Body of pancreas (tissue), 4 donors: ENCODE measurements around the gene HOXB13. TPM values are rescaled to one million over a fixed set of nuclear protein-coding genes. Genes with fewer than 3 reads are reported as not detected.

ENCODE experiments used
- ATAC-seq: fragments of 150-250 bp; one replicate; pipeline ENCODE4 v1.9.1; 2016
- DNase-seq, 4 donors: peaks; one replicate each; pipeline ENCODE4 v3.0.0-alpha.2; 2019
- H3K27ac ChIP-seq, 4 donors: fragments of 200-600 bp; sonication (generic); 1 replicate in 3 of 4; 2 replicates in 1 of 4; pipeline versions ENCODE4 v1.5.1 to v1.6.1; 2016 to 2019; ENCODE audit warnings: mild to moderate bottlenecking in 1 of 4, mixed read lengths in 1 of 4, moderate library complexity in 1 of 4
- H3K27me3 ChIP-seq, 2 donors: fragments of 200-600 bp; sonication (generic); one replicate each; pipeline ENCODE4 v1.6.0; 2016; ENCODE audit warnings: mild to moderate bottlenecking in 1 of 2
- H3K36me3 ChIP-seq, 2 donors: fragments of 200-600 bp; sonication (generic); replicated peaks in 1 of 2; 2 replicates each; pipeline ENCODE4 v1.5.1; 2016; ENCODE audit warnings: low read depth in 2 of 2; ENCODE audit not compliant: insufficient read depth in 1 of 2
- H3K4me1 ChIP-seq: fragments of 200-600 bp; sonication (generic); one replicate; pipeline ENCODE4 v1.6.0; 2016
- H3K4me3 ChIP-seq, 2 donors: fragments of 200-600 bp; sonication (generic); 1 replicate in 1 of 2; 2 replicates in 1 of 2; pipeline ENCODE4 v1.5.1; 2016 to 2019
- H3K9me3 ChIP-seq, 3 donors: fragments of 200-600 bp; sonication (generic); 1 replicate in 2 of 3; 2 replicates in 1 of 3; pipeline ENCODE4 v1.5.1; 2016
- CTCF ChIP-seq, 7 experiments: fragments of 450-650 bp in 4 of 7; fragments of 200-600 bp in 3 of 7; sonication (generic) in 3 of 7; IDR thresholded peaks; one replicate each; pipeline ENCODE4 v1.5.1; 2016 to 2019; ENCODE audit warnings: antibody characterized with exemption in 7 of 7
- POLR2A ChIP-seq, 3 donors: fragments of 450-650 bp; IDR thresholded peaks; one replicate each; pipeline ENCODE4 v1.6.1; 2016; ENCODE audit warnings: antibody characterized with exemption in 3 of 3, mild to moderate bottlenecking in 2 of 3
- WGBS, 2 donors: methylation state at CpG; one replicate each; pipeline ENCODE4 v1.1.5; 2017; 5-methylcytosine and 5-hydroxymethylcytosine counted together
- intact Hi-C: fragments of 100-400 bp; cut with DNase I; formaldehyde crosslinking; loops from one replicate; pipeline ENCODE4 v1.15.1; 2023
- total RNA-seq, 2 donors: library from RNA; depleted of rRNA; stranded (reverse); fragments of >200 nt; gene quantifications; one replicate each; pipeline ENCODE4 v1.1.0, GENCODE V29; 2016

The HOXB13 gene
- total RNA-seq, 2 donors from 2014 or later, result not detected

GRCh38 chr17:48690655-48691054 is 37.9 kb downstream of the HOXB13 start:
- no peaks in the 10 kb centered on the region for H3K27me3 ChIP-seq
- no peaks in the 10 kb centered on the region for H3K9me3 ChIP-seq
- 78 to 81% methylated on average over 5 of the region's 5 CpGs for WGBS, 2 donors
- no peak overlapping the region for H3K4me3 ChIP-seq
- H3K27ac ChIP-seq, result no peak overlapping the region
- H3K36me3 ChIP-seq, result no peaks in the 10 kb centered on the region
- ATAC-seq (no peak), DNase-seq (no peak)
- TF ChIP-seq CTCF (IDR thresholded peaks at IDR 0.05), result no peak
- TF ChIP-seq POLR2A (IDR thresholded peaks at IDR 0.05), result no peak
- no peaks in the 10 kb centered on the region for H3K4me1 ChIP-seq
- intact Hi-C loops, result no loop called here

- Histone ChIP-seq H3K27me3 (no peaks in the 10 kb centered on the region), H3K4me3 (no peak overlapping the region), H3K4me1 (peaks cover 7% of the 10 kb centered on the region), H3K27ac (no peak overlapping the region), H3K36me3 (no peaks in the 10 kb centered on the region), H3K9me3 (no peaks in the 10 kb centered on the region)
- DNase-seq (no peak), ATAC-seq (no peak)
- intact Hi-C loops, result no loop called here
- WGBS, 2 donors, result 82 to 84% methylated on average over 1 of the region's 1 CpG
- TF ChIP-seq POLR2A (IDR thresholded peaks at IDR 0.05) (no peak), CTCF (IDR thresholded peaks at IDR 0.05) (no peak)
These were observed 46.9 kb downstream of the HOXB13 start for GRCh38 chr17:48681609-48682008.

GRCh38 chr17:48679385-48680096 is 49.0 kb downstream of the HOXB13 start:
- WGBS, 2 donors, result 63 to 75% methylated on average over 5 of the region's 5 CpGs
- H3K4me3 ChIP-seq, result no peak overlapping the region
- H3K4me1 ChIP-seq, result peaks cover 7% of the 10 kb centered on the region
- H3K9me3 ChIP-seq, result no peaks in the 10 kb centered on the region
- H3K36me3 ChIP-seq, result no peaks in the 10 kb centered on the region
- intact Hi-C loops, result loop anchor here (5.0 to 10.0 kb wide), 3 partner anchors 105 to 355 kb away; no protein-coding TSS in a partner anchor
- no peak for ATAC-seq
- no peaks in the 10 kb centered on the region for H3K27me3 ChIP-seq
- H3K27ac ChIP-seq, result no peak overlapping the region
- TF ChIP-seq CTCF (IDR thresholded peaks at IDR 0.05) (no peak), POLR2A (IDR thresholded peaks at IDR 0.05) (no peak)
- DNase-seq, result no peak

- intact Hi-C loops, result loop anchor here (5.0 to 10.0 kb wide), 3 partner anchors 106 to 356 kb away; no protein-coding TSS in a partner anchor
- H3K36me3 ChIP-seq, result no peaks in the 10 kb centered on the region
These were observed 50.2 kb downstream of the HOXB13 start for GRCh38 chr17:48678141-48678971.

More at GRCh38 chr17:48678141-48678971, 50.2 kb downstream of the HOXB13 start:
- TF ChIP-seq POLR2A (IDR thresholded peaks at IDR 0.05) (peak in 1 of 3 donors; percentile 3), CTCF (IDR thresholded peaks at IDR 0.05) (peak; percentile 74 to 95 (median 83))
- Histone ChIP-seq H3K27ac (no peak overlapping the region), H3K4me3 (no peak overlapping the region), H3K27me3 (no peaks in the 10 kb centered on the region), H3K9me3 (no peaks in the 10 kb centered on the region), H3K4me1 (peaks cover 7% of the 10 kb centered on the region)
- WGBS, 2 donors, result 6 to 10% methylated on average over 15 to 41 of the region's 41 CpGs
- peak; percentile 83 for ATAC-seq
- peak; percentile 67 to 78 (median 68) for DNase-seq
